Neural cell (in vitro differentiated cells): ENCODE results near the gene EVL. TPM values are rescaled to one million over a fixed set of nuclear protein-coding genes. Genes with fewer than 3 reads are reported as not detected.

Experiments used
- H2AFZ ChIP-seq: fragments of 200-600, 300-800 bp; sonication (generic), shearing (Covaris generic); 2 replicates; pipeline ENCODE4 v1.6.0; 2014; ENCODE audit warnings: low read depth, mild to moderate bottlenecking, antibody characterized with exemption, low read length, moderate library complexity
- H3F3A ChIP-seq: fragments of 200-600 bp; shearing (Covaris generic); 2 replicates; pipeline ENCODE4 v1.6.1; 2016; ENCODE audit warnings: mild to moderate bottlenecking, moderate library complexity, mixed read lengths, antibody characterized with exemption, low read length; ENCODE audit not compliant: insufficient read depth, poor library complexity, severe bottlenecking
- H3K27ac ChIP-seq: fragments of 200-600, 300-800 bp; sonication (generic), shearing (Covaris generic); 2 replicates; pipeline ENCODE4 v1.5.1; 2014; ENCODE audit warnings: mild to moderate bottlenecking, low read length, moderate library complexity
- H3K27me3 ChIP-seq: fragments of 300-800, 200-600 bp; sonication (generic), shearing (Covaris generic); 2 replicates; pipeline ENCODE4 v1.6.0; 2014; ENCODE audit warnings: mild to moderate bottlenecking, low read depth, low read length, moderate library complexity; ENCODE audit not compliant: insufficient read depth
- H3K36me3 ChIP-seq: fragments of 300-800, 200-600 bp; sonication (generic), shearing (Covaris generic); 2 replicates; pipeline ENCODE4 v1.5.1; 2014; ENCODE audit warnings: mild to moderate bottlenecking, antibody characterized with exemption, low read length, moderate library complexity; ENCODE audit not compliant: insufficient read depth
- H3K4me2 ChIP-seq: fragments of 300-800, 200-600 bp; sonication (generic), shearing (Covaris generic); 2 replicates; pipeline ENCODE4 v1.6.0; 2014; ENCODE audit warnings: mild to moderate bottlenecking, low read length
- H3K4me3 ChIP-seq: fragments of 300-800, 200-600 bp; sonication (generic), shearing (Covaris generic); 2 replicates; pipeline ENCODE4 v1.5.1; 2014; ENCODE audit warnings: mild to moderate bottlenecking, low read length, moderate library complexity
- H3K79me2 ChIP-seq: fragments of 200-600 bp; shearing (Covaris generic); replicated peaks from 2 replicates; pipeline ENCODE4 v1.6.0; 2014; ENCODE audit warnings: mild to moderate bottlenecking, low read length, moderate library complexity; ENCODE audit not compliant: insufficient read depth
- H3K9ac ChIP-seq: fragments of 300-800, 200-600 bp; sonication (generic), shearing (Covaris generic); 2 replicates; pipeline ENCODE4 v1.6.1; 2016; ENCODE audit warnings: mild to moderate bottlenecking, low read length, mixed read lengths
- H3K9me2 ChIP-seq: fragments of 200-600 bp; shearing (Covaris generic); 2 replicates; pipeline ENCODE4 v1.6.1; 2016; ENCODE audit warnings: mild to moderate bottlenecking, low read length, mixed read lengths; ENCODE audit not compliant: insufficient read depth
- H3K9me3 ChIP-seq: fragments of 200-600, 300-800 bp; sonication (generic), shearing (Covaris generic); 2 replicates; pipeline ENCODE4 v1.6.1; 2016; ENCODE audit warnings: mild to moderate bottlenecking, mixed run types, low read length, moderate library complexity, mixed read lengths
- H4K20me1 ChIP-seq: fragments of 200-600 bp; shearing (Covaris generic); 2 replicates; pipeline ENCODE4 v1.6.1; 2016; ENCODE audit warnings: mild to moderate bottlenecking, mixed run types; ENCODE audit not compliant: insufficient read depth
- EP300 ChIP-seq: fragments of 450-650 bp; conservative IDR thresholded peaks from 2 replicates; pipeline ENCODE4 v1.6.1; 2014; ENCODE audit warnings: antibody characterized with exemption, mild to moderate bottlenecking, moderate library complexity; ENCODE audit not compliant: poor library complexity, severe bottlenecking
- EZH2 ChIP-seq: fragments of 200-600, 300-800 bp; shearing (Covaris generic), sonication (generic); IDR thresholded peaks from 2 replicates; pipeline ENCODE4 v1.6.1; 2014; ENCODE audit warnings: antibody characterized with exemption, low read length, borderline replicate concordance, mild to moderate bottlenecking; ENCODE audit not compliant: insufficient read depth, poor library complexity, severe bottlenecking
- MXI1 ChIP-seq: fragments of 450-650 bp; conservative IDR thresholded peaks from 2 replicates; pipeline ENCODE4 v1.6.1; 2014; ENCODE audit warnings: antibody characterized with exemption, mild to moderate bottlenecking; ENCODE audit not compliant: poor library complexity, severe bottlenecking
- POLR2AphosphoS5 ChIP-seq: IDR thresholded peaks from 2 replicates; pipeline ENCODE4 v1.6.1; 2012
- RAD21 ChIP-seq: fragments of 450-650 bp; conservative IDR thresholded peaks from 2 replicates; pipeline ENCODE4 v1.6.1; 2014; ENCODE audit warnings: antibody characterized with exemption, mild to moderate bottlenecking, moderate library complexity
- SMC3 ChIP-seq: fragments of 450-650 bp; conservative IDR thresholded peaks from 2 replicates; pipeline ENCODE4 v1.6.1; 2014; ENCODE audit warnings: antibody characterized with exemption, mild to moderate bottlenecking, moderate library complexity; ENCODE audit not compliant: poor library complexity
- TAF1 ChIP-seq: IDR thresholded peaks from 2 replicates; pipeline ENCODE4 v1.6.1; 2012; ENCODE audit warnings: low read depth
- polyA plus RNA-seq: library from polyadenylated mRNA; depleted of rRNA; stranded (reverse); fragments of >200 nt; gene quantifications from 2 replicates; pipeline ENCODE4 v1.2.3, GENCODE V29; 2014
- TF ChIP-seq, protein P1 (sequence below): fragments of 450-650 bp; IDR thresholded peaks from 2 replicates; pipeline ENCODE4 v1.5.1; 2014; ENCODE audit warnings: antibody characterized with exemption, mild to moderate bottlenecking, moderate library complexity; ENCODE audit not compliant: poor library complexity, severe bottlenecking
- TF ChIP-seq, protein P2 (sequence below): IDR thresholded peaks from 2 replicates; pipeline ENCODE4 v1.6.1; 2012; ENCODE audit warnings: borderline replicate concordance

The EVL gene
- polyA plus RNA-seq, 1 donor from 2014 or later: 387 TPM

DNA sequence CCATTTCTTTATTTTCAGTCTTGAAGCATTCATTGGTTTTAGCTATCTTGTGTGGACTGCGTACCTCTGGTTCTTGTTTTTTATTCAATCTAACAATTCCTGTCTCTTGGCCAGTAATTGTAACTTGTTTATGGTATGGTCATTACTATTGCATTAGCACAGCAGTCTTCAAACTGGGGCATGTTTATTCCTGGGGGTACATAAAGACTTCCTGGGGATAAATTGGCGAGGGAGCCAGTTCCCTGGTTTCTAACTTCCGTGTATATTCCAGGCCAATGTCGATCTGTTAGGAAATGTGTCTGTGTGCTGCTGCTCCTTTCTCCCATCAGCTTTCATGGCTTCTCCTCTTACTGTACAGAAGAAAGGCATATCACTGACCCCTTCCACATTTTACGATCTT is 13.7 kb upstream of the EVL start:
- no peak overlapping the region for H3K9ac ChIP-seq
- H3K79me2 ChIP-seq: peaks cover 42% of the 10 kb centered on the region
- no peak overlapping the region for H3K4me2 ChIP-seq
- H4K20me1 ChIP-seq: peaks cover 6% of the 10 kb centered on the region
- H3K9me2 ChIP-seq: no peaks in the 10 kb centered on the region
- TF ChIP-seq POLR2AphosphoS5 (peak; percentile 60), TAF1 (no peak)
- no peak overlapping the region for H3K27ac ChIP-seq
- H3K36me3 ChIP-seq: no peaks in the 10 kb centered on the region
- H3K4me3 ChIP-seq: no peak overlapping the region
- no peaks in the 10 kb centered on the region for H3K9me3 ChIP-seq
- no peak overlapping the region for H2AFZ ChIP-seq
- H3K27me3 ChIP-seq: no peaks in the 10 kb centered on the region
- H3F3A ChIP-seq: no peaks in the 10 kb centered on the region

DNA sequence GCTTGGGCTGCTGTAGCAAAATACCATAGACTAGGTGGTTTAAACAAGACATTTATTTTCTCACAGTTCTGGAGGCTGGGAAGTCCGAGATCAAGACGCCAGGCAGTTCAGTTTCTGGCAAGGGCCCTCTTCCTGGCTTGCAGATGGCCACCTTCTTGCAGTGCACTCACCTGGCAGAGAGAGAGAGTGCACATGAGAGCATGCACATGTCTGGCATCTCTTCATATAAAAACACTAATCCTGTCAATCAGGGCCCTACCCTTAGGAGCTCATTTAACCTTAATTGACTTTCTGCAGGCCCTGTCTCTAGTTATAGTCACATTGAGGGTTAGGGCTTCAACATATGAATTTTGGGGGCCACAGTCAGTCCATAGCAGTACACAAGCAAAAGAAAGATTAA is 12.4 kb upstream of the EVL start:
- H3K27me3 ChIP-seq: no peaks in the 10 kb centered on the region
- no peaks in the 10 kb centered on the region for H3F3A ChIP-seq
- no peak overlapping the region for H3K9ac ChIP-seq
- no peak overlapping the region for H3K4me2 ChIP-seq
- no peak overlapping the region for H2AFZ ChIP-seq
- no peaks in the 10 kb centered on the region for H3K36me3 ChIP-seq
- H3K4me3 ChIP-seq: no peak overlapping the region
- no peaks in the 10 kb centered on the region for H3K9me2 ChIP-seq
- peaks cover 9% of the 10 kb centered on the region for H4K20me1 ChIP-seq
- H3K79me2 ChIP-seq: peaks cover 47% of the 10 kb centered on the region
- H3K27ac ChIP-seq: no peak overlapping the region
- no peaks in the 10 kb centered on the region for H3K9me3 ChIP-seq
- TF ChIP-seq RAD21 (no peak), EZH2 (no peak), EP300 (no peak), SMC3 (no peak), POLR2AphosphoS5 (no peak), TAF1 (no peak), MXI1 (no peak)
- TF ChIP-seq, protein P1, sequence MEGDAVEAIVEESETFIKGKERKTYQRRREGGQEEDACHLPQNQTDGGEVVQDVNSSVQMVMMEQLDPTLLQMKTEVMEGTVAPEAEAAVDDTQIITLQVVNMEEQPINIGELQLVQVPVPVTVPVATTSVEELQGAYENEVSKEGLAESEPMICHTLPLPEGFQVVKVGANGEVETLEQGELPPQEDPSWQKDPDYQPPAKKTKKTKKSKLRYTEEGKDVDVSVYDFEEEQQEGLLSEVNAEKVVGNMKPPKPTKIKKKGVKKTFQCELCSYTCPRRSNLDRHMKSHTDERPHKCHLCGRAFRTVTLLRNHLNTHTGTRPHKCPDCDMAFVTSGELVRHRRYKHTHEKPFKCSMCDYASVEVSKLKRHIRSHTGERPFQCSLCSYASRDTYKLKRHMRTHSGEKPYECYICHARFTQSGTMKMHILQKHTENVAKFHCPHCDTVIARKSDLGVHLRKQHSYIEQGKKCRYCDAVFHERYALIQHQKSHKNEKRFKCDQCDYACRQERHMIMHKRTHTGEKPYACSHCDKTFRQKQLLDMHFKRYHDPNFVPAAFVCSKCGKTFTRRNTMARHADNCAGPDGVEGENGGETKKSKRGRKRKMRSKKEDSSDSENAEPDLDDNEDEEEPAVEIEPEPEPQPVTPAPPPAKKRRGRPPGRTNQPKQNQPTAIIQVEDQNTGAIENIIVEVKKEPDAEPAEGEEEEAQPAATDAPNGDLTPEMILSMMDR: no peak
- TF ChIP-seq, protein P2, sequence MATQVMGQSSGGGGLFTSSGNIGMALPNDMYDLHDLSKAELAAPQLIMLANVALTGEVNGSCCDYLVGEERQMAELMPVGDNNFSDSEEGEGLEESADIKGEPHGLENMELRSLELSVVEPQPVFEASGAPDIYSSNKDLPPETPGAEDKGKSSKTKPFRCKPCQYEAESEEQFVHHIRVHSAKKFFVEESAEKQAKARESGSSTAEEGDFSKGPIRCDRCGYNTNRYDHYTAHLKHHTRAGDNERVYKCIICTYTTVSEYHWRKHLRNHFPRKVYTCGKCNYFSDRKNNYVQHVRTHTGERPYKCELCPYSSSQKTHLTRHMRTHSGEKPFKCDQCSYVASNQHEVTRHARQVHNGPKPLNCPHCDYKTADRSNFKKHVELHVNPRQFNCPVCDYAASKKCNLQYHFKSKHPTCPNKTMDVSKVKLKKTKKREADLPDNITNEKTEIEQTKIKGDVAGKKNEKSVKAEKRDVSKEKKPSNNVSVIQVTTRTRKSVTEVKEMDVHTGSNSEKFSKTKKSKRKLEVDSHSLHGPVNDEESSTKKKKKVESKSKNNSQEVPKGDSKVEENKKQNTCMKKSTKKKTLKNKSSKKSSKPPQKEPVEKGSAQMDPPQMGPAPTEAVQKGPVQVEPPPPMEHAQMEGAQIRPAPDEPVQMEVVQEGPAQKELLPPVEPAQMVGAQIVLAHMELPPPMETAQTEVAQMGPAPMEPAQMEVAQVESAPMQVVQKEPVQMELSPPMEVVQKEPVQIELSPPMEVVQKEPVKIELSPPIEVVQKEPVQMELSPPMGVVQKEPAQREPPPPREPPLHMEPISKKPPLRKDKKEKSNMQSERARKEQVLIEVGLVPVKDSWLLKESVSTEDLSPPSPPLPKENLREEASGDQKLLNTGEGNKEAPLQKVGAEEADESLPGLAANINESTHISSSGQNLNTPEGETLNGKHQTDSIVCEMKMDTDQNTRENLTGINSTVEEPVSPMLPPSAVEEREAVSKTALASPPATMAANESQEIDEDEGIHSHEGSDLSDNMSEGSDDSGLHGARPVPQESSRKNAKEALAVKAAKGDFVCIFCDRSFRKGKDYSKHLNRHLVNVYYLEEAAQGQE: no peak
